Activated naive CD8-positive, alpha-beta T cell treated with anti-CD3 and anti-CD28 coated beads, Interleukin-2, amount 50 U/mL, for 16 hours (primary cell): ENCODE data around the gene KIR2DL1.
"Not testable (repeated sequence)": the region's sequence is repeated elsewhere in the genome, so short reads cannot be mapped to it uniquely, and the experiment has no call there.

Experiments
- DNase-seq: peaks from one replicate; pipeline ENCODE4 v3.0.0-alpha.2; 2020; ENCODE audit warnings: low read depth, low spot score

The KIR2DL1 gene

GRCh38 chr19:54771018-54771960, 1.7 kb downstream of the KIR2DL1 start:
- not testable (repeated sequence) for DNase-seq

GRCh38 chr19:54772666-54773065, 3.1 kb downstream of the KIR2DL1 start:
- DNase-seq: not testable (repeated sequence)

GRCh38 chr19:54775095-54775815, 5.7 kb downstream of the KIR2DL1 start:
- DNase-seq: not testable (repeated sequence)

- not testable (repeated sequence) for DNase-seq
Measured at GRCh38 chr19:54775830-54776229, 6.2 kb downstream of the KIR2DL1 start.

GRCh38 chr19:54777851-54778250, 8.3 kb downstream of the KIR2DL1 start:
- DNase-seq: not testable (repeated sequence)

GRCh38 chr19:54778896-54779295, 9.3 kb downstream of the KIR2DL1 start:
- not testable (repeated sequence) for DNase-seq

- DNase-seq: not testable (repeated sequence)
Measured at GRCh38 chr19:54782916-54783315, 13.3 kb downstream of the KIR2DL1 start.

GRCh38 chr19:54786091-54786723, 16.6 kb downstream of the KIR2DL1 start:
- DNase-seq: not testable (repeated sequence)

- not testable (repeated sequence) for DNase-seq
Measured at GRCh38 chr19:54788154-54788553, 18.6 kb downstream of the KIR2DL1 start.

GRCh38 chr19:54790711-54791110, 21.1 kb downstream of the KIR2DL1 start:
- DNase-seq: no peak

GRCh38 chr19:54791476-54791875, 21.9 kb downstream of the KIR2DL1 start:
- DNase-seq: no peak

- DNase-seq: no peak
Measured at GRCh38 chr19:54792814-54793213, 23.2 kb downstream of the KIR2DL1 start.

GRCh38 chr19:54795758-54796157, 26.2 kb downstream of the KIR2DL1 start:
- no peak for DNase-seq

- DNase-seq: no peak
Measured at GRCh38 chr19:54803410-54803809, 33.8 kb downstream of the KIR2DL1 start, which contains the start of gene KIR2DL4. KIR2DL4 (plus strand) TSS chr19:54803610; CDS start chr19:54803652, 42 bp downstream.

GRCh38 chr19:54804101-54804500, 34.5 kb downstream of the KIR2DL1 start:
- no peak for DNase-seq

GRCh38 chr19:54804571-54804970, 35.0 kb downstream of the KIR2DL1 start:
- no peak for DNase-seq

GRCh38 chr19:54805665-54806515, 36.3 kb downstream of the KIR2DL1 start:
- DNase-seq: no peak

- DNase-seq: no peak
Measured at GRCh38 chr19:54806516-54806838, 36.9 kb downstream of the KIR2DL1 start.

GRCh38 chr19:54814571-54814970, 45.0 kb downstream of the KIR2DL1 start:
- DNase-seq: not testable (repeated sequence)

GRCh38 chr19:54816251-54816650, 46.7 kb downstream of the KIR2DL1 start, which contains the start of gene KIR3DL1:
KIR3DL1 (plus strand) TSS chr19:54816468.
- DNase-seq: not testable (repeated sequence)
